Panc1 (cell line): ENCODE measurements around the gene RPH3AL. TPM values are rescaled to one million over a fixed set of nuclear protein-coding genes. Genes with fewer than 3 reads are reported as not detected.

Experiments
- ATAC-seq: fragments of 200-7000 bp; cut with Tn5 transposase; 2 replicates; pipeline ENCODE4 v1.9.1; 2020; ENCODE audit warnings: mild to moderate bottlenecking, moderate library complexity
- BruUV-seq: library from RNA; stranded (reverse); fragments of 400-500 nt; replicated peaks from 2 replicates; lab custom pipeline; 2021; lab: Mats Ljungman, UMichigan
- CTCF ChIA-PET: fragments of 300-600 bp; sonication (Branson Sonifier 250); formaldehyde crosslinking; loops from one replicate; lab custom pipeline; 2022; ENCODE audit warnings: antibody characterized with exemption; lab: Charles Lee
- POLR2A ChIA-PET: fragments of 300-600 bp; sonication (Branson Sonifier 250); formaldehyde crosslinking; loops from one replicate; lab custom pipeline; 2022; ENCODE audit warnings: antibody characterized with exemption; lab: Charles Lee
- DNase-seq: peaks from one replicate; pipeline ENCODE4 v3.0.0-alpha.2; 2010; ENCODE audit warnings: low read depth, low spot score
- H3K27ac ChIP-seq: 2 replicates; pipeline ENCODE4 v1.5.1; 2011; ENCODE audit warnings: mild to moderate bottlenecking, low read length, inconsistent platforms
- H3K27me3 ChIP-seq: fragments of 200-500 bp; sonication (Bioruptor generic); 2 replicates; pipeline ENCODE4 v1.6.0; 2014; ENCODE audit warnings: low read length, inconsistent platforms; ENCODE audit not compliant: control insufficient read depth, insufficient read depth
- H3K36me3 ChIP-seq: fragments of 200-500 bp; sonication (Bioruptor generic); 2 replicates; pipeline ENCODE4 v1.5.1; 2014; ENCODE audit warnings: inconsistent platforms, mild to moderate bottlenecking, low read length, moderate library complexity; ENCODE audit not compliant: control insufficient read depth, insufficient read depth
- H3K4me1 ChIP-seq: 2 replicates; pipeline ENCODE4 v1.5.1; 2011; ENCODE audit warnings: inconsistent platforms, mild to moderate bottlenecking, low read length, moderate library complexity; ENCODE audit not compliant: control insufficient read depth, insufficient read depth
- H3K4me3 ChIP-seq, 2 experiments: 2 replicates each; pipeline ENCODE4 v1.5.1; 2011 to 2012; ENCODE audit warnings: low read depth in 2 of 2, low read length in 2 of 2, mild to moderate bottlenecking in 2 of 2, inconsistent platforms in 1 of 2, moderate library complexity in 1 of 2
- H3K9me3 ChIP-seq: fragments of 200-500 bp; sonication (Bioruptor generic); 2 replicates; pipeline ENCODE4 v1.5.1; 2014; ENCODE audit warnings: low read depth, mild to moderate bottlenecking, inconsistent platforms, low read length, moderate library complexity; ENCODE audit not compliant: control insufficient read depth, insufficient read depth
- POLR2AphosphoS5 ChIP-seq: IDR thresholded peaks from 2 replicates; pipeline ENCODE4 v1.6.1; 2012; ENCODE audit warnings: mild to moderate bottlenecking, low read depth, low read length, moderate library complexity
- SIN3A ChIP-seq: IDR thresholded peaks from 2 replicates; pipeline ENCODE4 v1.6.1; 2012; ENCODE audit warnings: low read depth, mild to moderate bottlenecking, low read length, moderate library complexity, borderline replicate concordance; ENCODE audit not compliant: insufficient read depth
- TCF7L2 ChIP-seq: IDR thresholded peaks from 2 replicates; pipeline ENCODE4 v1.6.1; 2011; ENCODE audit warnings: mild to moderate bottlenecking, low read depth, low read length, inconsistent platforms
- in situ Hi-C: cut with HindIII; loops from 2 replicates; pipeline ENCODE4 v1.10.0; 2016; ENCODE audit warnings: low sequenced_read_pairs, low pct_unique_long_range_greater_than_20kb
- intact Hi-C: fragments of 100-400 bp; cut with micrococcal nuclease; formaldehyde crosslinking; loops from one replicate; pipeline ENCODE4 v1.10.0; 2022; ENCODE audit not compliant: unreplicated experiment
- total RNA-seq: library from RNA; stranded (reverse); gene quantifications from one replicate; pipeline ENCODE4 v1.2.1, GENCODE V29; 2021; ENCODE audit not compliant: unreplicated experiment
- TF ChIP-seq, protein P1 (sequence below), 2 experiments: IDR thresholded peaks; 2 replicates each; pipeline ENCODE4 v1.6.1; 2011 to 2012; ENCODE audit warnings: low read depth in 2 of 2, control low read depth in 1 of 2, low read length in 1 of 2, mild to moderate bottlenecking in 1 of 2, moderate library complexity in 1 of 2; ENCODE audit not compliant: insufficient read depth in 1 of 2
- TF ChIP-seq, protein P2 (sequence below): fragments of 450-650 bp; IDR thresholded peaks from 2 replicates; pipeline ENCODE4 v1.5.1; 2017; ENCODE audit warnings: mild to moderate bottlenecking

RPH3AL gene
- total RNA-seq, 1 experiment from 2014 or later = 2.2 TPM

DNA sequence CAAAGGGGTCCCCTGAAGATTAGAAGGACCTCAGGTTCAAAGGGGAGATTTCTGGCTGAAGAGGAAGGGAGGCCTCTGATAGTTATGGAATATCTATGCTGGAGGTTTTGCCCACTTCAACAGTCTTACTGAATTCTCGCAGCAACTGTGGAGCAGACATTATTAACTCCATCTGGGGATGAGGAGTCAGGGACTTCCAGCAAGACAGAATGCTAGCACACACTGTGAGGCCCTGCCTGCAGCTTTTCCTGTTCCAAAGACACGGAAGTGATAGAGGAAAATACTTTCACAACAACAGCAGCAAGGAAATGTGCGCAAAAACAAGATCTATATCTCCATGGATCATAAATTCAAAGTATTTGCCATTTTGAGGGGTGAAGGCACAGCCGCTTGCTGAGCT is 72.8 kb downstream of the RPH3AL start:
- ChIA-PET POLR2A (no interaction called here), CTCF (no interaction called here)
- no peak overlapping the region for H3K4me3 ChIP-seq
- H3K27me3 ChIP-seq = no peaks in the 10 kb centered on the region
- H3K27ac ChIP-seq = no peak overlapping the region
- no peaks in the 10 kb centered on the region for H3K4me1 ChIP-seq
- TF ChIP-seq SIN3A (no peak), POLR2AphosphoS5 (no peak), TCF7L2 (no peak)
- TF ChIP-seq, protein P1, sequence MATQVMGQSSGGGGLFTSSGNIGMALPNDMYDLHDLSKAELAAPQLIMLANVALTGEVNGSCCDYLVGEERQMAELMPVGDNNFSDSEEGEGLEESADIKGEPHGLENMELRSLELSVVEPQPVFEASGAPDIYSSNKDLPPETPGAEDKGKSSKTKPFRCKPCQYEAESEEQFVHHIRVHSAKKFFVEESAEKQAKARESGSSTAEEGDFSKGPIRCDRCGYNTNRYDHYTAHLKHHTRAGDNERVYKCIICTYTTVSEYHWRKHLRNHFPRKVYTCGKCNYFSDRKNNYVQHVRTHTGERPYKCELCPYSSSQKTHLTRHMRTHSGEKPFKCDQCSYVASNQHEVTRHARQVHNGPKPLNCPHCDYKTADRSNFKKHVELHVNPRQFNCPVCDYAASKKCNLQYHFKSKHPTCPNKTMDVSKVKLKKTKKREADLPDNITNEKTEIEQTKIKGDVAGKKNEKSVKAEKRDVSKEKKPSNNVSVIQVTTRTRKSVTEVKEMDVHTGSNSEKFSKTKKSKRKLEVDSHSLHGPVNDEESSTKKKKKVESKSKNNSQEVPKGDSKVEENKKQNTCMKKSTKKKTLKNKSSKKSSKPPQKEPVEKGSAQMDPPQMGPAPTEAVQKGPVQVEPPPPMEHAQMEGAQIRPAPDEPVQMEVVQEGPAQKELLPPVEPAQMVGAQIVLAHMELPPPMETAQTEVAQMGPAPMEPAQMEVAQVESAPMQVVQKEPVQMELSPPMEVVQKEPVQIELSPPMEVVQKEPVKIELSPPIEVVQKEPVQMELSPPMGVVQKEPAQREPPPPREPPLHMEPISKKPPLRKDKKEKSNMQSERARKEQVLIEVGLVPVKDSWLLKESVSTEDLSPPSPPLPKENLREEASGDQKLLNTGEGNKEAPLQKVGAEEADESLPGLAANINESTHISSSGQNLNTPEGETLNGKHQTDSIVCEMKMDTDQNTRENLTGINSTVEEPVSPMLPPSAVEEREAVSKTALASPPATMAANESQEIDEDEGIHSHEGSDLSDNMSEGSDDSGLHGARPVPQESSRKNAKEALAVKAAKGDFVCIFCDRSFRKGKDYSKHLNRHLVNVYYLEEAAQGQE (IDR thresholded peaks at IDR 0.05; ENCODE audit: insufficient read depth in 1 of 2, low read depth in 2 of 2, low read length in 1 of 2) = no peak
- TF ChIP-seq, protein P2, sequence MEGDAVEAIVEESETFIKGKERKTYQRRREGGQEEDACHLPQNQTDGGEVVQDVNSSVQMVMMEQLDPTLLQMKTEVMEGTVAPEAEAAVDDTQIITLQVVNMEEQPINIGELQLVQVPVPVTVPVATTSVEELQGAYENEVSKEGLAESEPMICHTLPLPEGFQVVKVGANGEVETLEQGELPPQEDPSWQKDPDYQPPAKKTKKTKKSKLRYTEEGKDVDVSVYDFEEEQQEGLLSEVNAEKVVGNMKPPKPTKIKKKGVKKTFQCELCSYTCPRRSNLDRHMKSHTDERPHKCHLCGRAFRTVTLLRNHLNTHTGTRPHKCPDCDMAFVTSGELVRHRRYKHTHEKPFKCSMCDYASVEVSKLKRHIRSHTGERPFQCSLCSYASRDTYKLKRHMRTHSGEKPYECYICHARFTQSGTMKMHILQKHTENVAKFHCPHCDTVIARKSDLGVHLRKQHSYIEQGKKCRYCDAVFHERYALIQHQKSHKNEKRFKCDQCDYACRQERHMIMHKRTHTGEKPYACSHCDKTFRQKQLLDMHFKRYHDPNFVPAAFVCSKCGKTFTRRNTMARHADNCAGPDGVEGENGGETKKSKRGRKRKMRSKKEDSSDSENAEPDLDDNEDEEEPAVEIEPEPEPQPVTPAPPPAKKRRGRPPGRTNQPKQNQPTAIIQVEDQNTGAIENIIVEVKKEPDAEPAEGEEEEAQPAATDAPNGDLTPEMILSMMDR = no peak
- DNase-seq = no peak
- intact Hi-C loops = no loop called here
- no peaks in the 10 kb centered on the region for H3K9me3 ChIP-seq
- no peaks in the 10 kb centered on the region for H3K36me3 ChIP-seq
- in situ Hi-C loops = no loop called here
- BruUV-seq = no TSS peak
- ATAC-seq = no peak

DNA sequence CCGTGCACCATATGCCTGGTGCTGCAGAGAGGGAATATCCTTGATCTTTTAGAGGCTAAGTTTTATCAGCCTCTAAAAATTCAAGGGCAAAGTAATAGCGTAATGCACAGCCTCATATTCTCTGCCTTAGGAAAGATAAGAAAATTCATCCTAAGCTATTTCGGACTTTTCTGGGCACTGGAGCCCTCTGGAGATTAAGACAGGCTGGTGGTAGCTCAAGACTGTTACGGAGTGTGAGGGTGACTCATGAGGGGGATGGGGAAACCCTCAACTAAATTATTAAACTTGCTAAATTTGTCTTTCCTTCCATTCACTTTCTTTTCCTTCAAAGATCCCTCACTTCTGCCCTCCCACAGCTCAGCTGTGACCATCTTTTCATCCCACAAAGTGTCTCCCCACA is 73.3 kb downstream of the RPH3AL start:
- Histone ChIP-seq H3K9me3 (no peaks in the 10 kb centered on the region), H3K36me3 (no peaks in the 10 kb centered on the region), H3K27me3 (no peaks in the 10 kb centered on the region), H3K27ac (no peak overlapping the region), H3K4me3 (no peak overlapping the region), H3K4me1 (no peaks in the 10 kb centered on the region)
- TF ChIP-seq POLR2AphosphoS5 (no peak), TCF7L2 (no peak)
- TF ChIP-seq, protein P1 (IDR thresholded peaks at IDR 0.05; ENCODE audit: insufficient read depth in 1 of 2, low read depth in 2 of 2, low read length in 1 of 2) = no peak
- TF ChIP-seq, protein P2 = no peak
- no TSS peak for BruUV-seq
- no peak for DNase-seq
- in situ Hi-C loops = no loop called here
- no peak for ATAC-seq
- intact Hi-C loops = no loop called here
- POLR2A ChIA-PET = no interaction called here
- CTCF ChIA-PET = no interaction called here
